Caco-2 (cell line): ENCODE data around the gene RAD23B. TPM values are rescaled to one million over a fixed set of nuclear protein-coding genes. Genes with fewer than 3 reads are reported as not detected.

Experiments
- BruUV-seq: library from RNA; stranded (reverse); fragments of 400-500 nt; replicated peaks from 2 replicates; lab custom pipeline; 2021; lab: Mats Ljungman, UMichigan
- CTCF ChIA-PET: fragments of 300-600 bp; sonication (Branson Sonifier 250); formaldehyde crosslinking; loops from one replicate; lab custom pipeline; 2022; ENCODE audit warnings: antibody characterized with exemption; lab: Charles Lee
- POLR2A ChIA-PET: fragments of 300-600 bp; sonication (Branson Sonifier 250); formaldehyde crosslinking; loops from one replicate; lab custom pipeline; 2022; ENCODE audit warnings: antibody characterized with exemption; lab: Charles Lee
- DNase-seq, 2 experiments: peaks; one replicate each; pipeline versions ENCODE4 v3.0.0 to v3.0.0-alpha.2; 2020 to 2022
- H3K27me3 ChIP-seq: replicated peaks from 2 replicates; pipeline ENCODE4 v1.6.0; 2011; ENCODE audit warnings: low read length; ENCODE audit not compliant: control insufficient read depth, insufficient read depth
- H3K36me3 ChIP-seq: 2 replicates; pipeline ENCODE4 v1.5.1; 2011; ENCODE audit warnings: low read length; ENCODE audit not compliant: control insufficient read depth, insufficient read depth
- H3K4me1 ChIP-seq: fragments of 250-450 bp; sonication (Bioruptor Pico); 2 replicates; pipeline ENCODE4 v1.5.1; 2020; ENCODE audit warnings: mild to moderate bottlenecking
- H3K4me3 ChIP-seq: 2 replicates; pipeline ENCODE4 v1.5.1; 2011; ENCODE audit warnings: low read depth, mild to moderate bottlenecking, control low read depth, low read length
- H3K9me3 ChIP-seq: fragments of 250-450 bp; sonication (Bioruptor Pico); 2 replicates; pipeline ENCODE4 v1.5.1; 2020; ENCODE audit warnings: mild to moderate bottlenecking, moderate library complexity
- H3K27ac Mint-ChIP-seq: one replicate; pipeline ENCODE4 v1.8.0; 2022; ENCODE audit warnings: mixed read lengths; ENCODE audit not compliant: unreplicated experiment
- H3K27me3 Mint-ChIP-seq: one replicate; pipeline ENCODE4 v1.8.0; 2022; ENCODE audit warnings: mixed read lengths; ENCODE audit not compliant: insufficient read depth, unreplicated experiment
- H3K36me3 Mint-ChIP-seq: one replicate; pipeline ENCODE4 v1.8.0; 2022; ENCODE audit warnings: mild to moderate bottlenecking, mixed read lengths; ENCODE audit not compliant: insufficient read depth, unreplicated experiment
- H3K4me1 Mint-ChIP-seq: one replicate; pipeline ENCODE4 v1.8.0; 2022; ENCODE audit warnings: low read depth, mixed read lengths; ENCODE audit not compliant: unreplicated experiment
- H3K4me3 Mint-ChIP-seq: one replicate; pipeline ENCODE4 v1.8.0; 2022; ENCODE audit warnings: mild to moderate bottlenecking, moderate library complexity, mixed read lengths; ENCODE audit not compliant: unreplicated experiment
- H3K9me3 Mint-ChIP-seq: one replicate; pipeline ENCODE4 v1.8.0; 2022; ENCODE audit warnings: mixed read lengths; ENCODE audit not compliant: unreplicated experiment
- intact Hi-C: fragments of 100-400 bp; cut with micrococcal nuclease; formaldehyde crosslinking; loops from one replicate; pipeline ENCODE4 v1.10.0; 2022; ENCODE audit not compliant: unreplicated experiment
- total RNA-seq: library from RNA; stranded (reverse); gene quantifications from 2 replicates; pipeline ENCODE4 v1.2.3, GENCODE V29; 2022
- TF ChIP-seq, protein P1 (sequence below), 2 experiments: fragments of 200-600 bp in 1 of 2; IDR thresholded peaks; 1 replicate in 1 of 2; 2 replicates in 1 of 2; pipeline versions ENCODE4 v1.5.1 to v1.8.0; 2011 to 2022; ENCODE audit warnings: antibody characterized with exemption in 1 of 2, control low read depth in 1 of 2, inconsistent platforms in 1 of 2, low read depth in 1 of 2, low read length in 1 of 2, mild to moderate bottlenecking in 1 of 2, moderate library complexity in 1 of 2; ENCODE audit not compliant: insufficient read depth in 1 of 2, severe bottlenecking in 1 of 2, unreplicated experiment in 1 of 2

Gene RAD23B
- total RNA-seq, 1 experiment from 2014 or later, result 188 TPM

DNA sequence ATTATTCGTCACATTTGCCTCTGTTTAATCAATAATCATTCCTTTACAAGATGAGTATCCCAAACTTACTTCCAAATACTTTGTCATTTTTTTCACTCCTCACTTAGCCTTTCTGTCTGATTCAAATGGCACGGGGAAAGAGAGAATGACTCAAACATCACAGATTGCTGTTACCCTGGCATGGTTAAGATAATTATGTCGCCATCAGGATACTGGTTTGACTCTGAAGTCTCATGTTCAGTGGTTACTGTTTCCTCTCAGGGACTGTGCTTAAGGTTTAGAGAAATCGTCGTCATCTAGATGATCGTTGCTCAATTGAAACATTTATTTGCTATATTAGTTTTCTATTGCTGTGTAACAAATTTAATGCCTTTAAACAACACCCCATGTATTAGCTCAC, 45.2 kb upstream of the RAD23B start:
- TF ChIP-seq, protein P1, sequence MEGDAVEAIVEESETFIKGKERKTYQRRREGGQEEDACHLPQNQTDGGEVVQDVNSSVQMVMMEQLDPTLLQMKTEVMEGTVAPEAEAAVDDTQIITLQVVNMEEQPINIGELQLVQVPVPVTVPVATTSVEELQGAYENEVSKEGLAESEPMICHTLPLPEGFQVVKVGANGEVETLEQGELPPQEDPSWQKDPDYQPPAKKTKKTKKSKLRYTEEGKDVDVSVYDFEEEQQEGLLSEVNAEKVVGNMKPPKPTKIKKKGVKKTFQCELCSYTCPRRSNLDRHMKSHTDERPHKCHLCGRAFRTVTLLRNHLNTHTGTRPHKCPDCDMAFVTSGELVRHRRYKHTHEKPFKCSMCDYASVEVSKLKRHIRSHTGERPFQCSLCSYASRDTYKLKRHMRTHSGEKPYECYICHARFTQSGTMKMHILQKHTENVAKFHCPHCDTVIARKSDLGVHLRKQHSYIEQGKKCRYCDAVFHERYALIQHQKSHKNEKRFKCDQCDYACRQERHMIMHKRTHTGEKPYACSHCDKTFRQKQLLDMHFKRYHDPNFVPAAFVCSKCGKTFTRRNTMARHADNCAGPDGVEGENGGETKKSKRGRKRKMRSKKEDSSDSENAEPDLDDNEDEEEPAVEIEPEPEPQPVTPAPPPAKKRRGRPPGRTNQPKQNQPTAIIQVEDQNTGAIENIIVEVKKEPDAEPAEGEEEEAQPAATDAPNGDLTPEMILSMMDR (IDR thresholded peaks at IDR 0.05; ENCODE audit: insufficient read depth in 1 of 2, low read depth in 1 of 2, low read length in 1 of 2, severe bottlenecking in 1 of 2, unreplicated experiment in 1 of 2), result no peak
- ChIA-PET POLR2A (no interaction called here), CTCF (no interaction called here)
- intact Hi-C loops, result no loop called here
- Mint-ChIP-seq H3K36me3 (no peaks in the 10 kb centered on the region), H3K4me1 (peaks cover 31% of the 10 kb centered on the region), H3K27me3 (no peaks in the 10 kb centered on the region), H3K27ac (no peak overlapping the region), H3K9me3 (no peaks in the 10 kb centered on the region), H3K4me3 (no peak overlapping the region)
- no TSS peak for BruUV-seq
- DNase-seq, result no peak
- H3K9me3 ChIP-seq, result no peaks in the 10 kb centered on the region
- no peaks in the 10 kb centered on the region for H3K27me3 ChIP-seq
- H3K36me3 ChIP-seq, result no peaks in the 10 kb centered on the region
- no peak overlapping the region for H3K4me3 ChIP-seq
- peaks cover 38% of the 10 kb centered on the region for H3K4me1 ChIP-seq

DNA sequence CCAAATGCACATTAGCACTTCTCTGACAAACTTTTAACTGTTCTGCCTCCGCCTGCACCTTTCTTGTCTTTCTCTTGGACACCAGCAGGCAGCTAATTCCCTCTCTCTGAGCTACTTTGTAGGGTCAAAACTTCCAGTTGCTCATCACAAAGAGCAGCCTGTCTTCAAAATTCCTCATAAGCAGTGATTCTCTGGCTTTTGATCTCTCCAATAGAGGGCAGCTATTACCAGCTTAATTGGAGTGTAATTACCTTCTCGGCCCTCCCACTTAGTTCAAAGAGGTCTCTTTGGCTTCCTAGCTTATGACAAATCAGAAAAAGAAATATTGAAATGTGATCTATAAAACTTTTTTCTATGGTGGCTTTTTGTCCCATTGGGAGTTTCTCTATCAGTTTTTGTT, 43.6 kb upstream of the RAD23B start:
- ChIA-PET POLR2A (no interaction called here), CTCF (interaction anchor here (0.6 to 1.2 kb wide), 9 partner anchors 10 to 400 kb away, joined by 3 to 22 read pairs (median 3); partner anchors contain the start of gene RAD23B)
- Mint-ChIP-seq H3K4me1 (peaks cover 43% of the 10 kb centered on the region), H3K27me3 (no peaks in the 10 kb centered on the region), H3K4me3 (no peak overlapping the region), H3K27ac (peak overlapping the region; percentile 29), H3K9me3 (no peaks in the 10 kb centered on the region), H3K36me3 (peaks cover 8% of the 10 kb centered on the region)
- Histone ChIP-seq H3K9me3 (no peaks in the 10 kb centered on the region), H3K27me3 (no peaks in the 10 kb centered on the region), H3K4me3 (no peak overlapping the region), H3K36me3 (no peaks in the 10 kb centered on the region), H3K4me1 (peaks cover 52% of the 10 kb centered on the region)
- intact Hi-C loops, result loop anchor here (1.0 kb wide), 1 partner anchor 102 kb away; no protein-coding TSS in a partner anchor
- no TSS peak for BruUV-seq
- TF ChIP-seq, protein P1 (IDR thresholded peaks at IDR 0.05; ENCODE audit: insufficient read depth in 1 of 2, low read depth in 1 of 2, low read length in 1 of 2, severe bottlenecking in 1 of 2, unreplicated experiment in 1 of 2), result peak; percentile 11 to 19
- DNase-seq, result peak in 1 of 2 experiments; percentile 24

DNA sequence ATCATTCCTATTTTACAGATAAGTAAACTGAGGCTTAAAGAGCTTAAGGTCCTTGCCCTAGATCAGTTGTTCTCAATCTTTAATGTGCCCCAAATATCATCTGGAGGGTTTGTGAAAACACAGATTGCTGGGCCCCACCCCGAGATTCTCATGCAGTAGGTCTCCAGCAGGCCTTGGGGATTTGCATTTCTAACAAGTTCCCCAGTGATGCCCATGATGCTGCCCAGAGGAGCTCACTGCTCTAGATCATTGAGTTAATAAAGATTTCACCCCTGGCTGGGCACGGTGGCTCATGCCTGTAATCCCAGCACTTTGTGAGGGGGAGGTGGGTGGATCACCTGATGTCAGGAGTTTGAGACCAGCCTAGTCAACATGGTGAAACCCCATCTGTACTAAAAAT, 42.8 kb upstream of the RAD23B start:
- no peak overlapping the region for H3K27ac Mint-ChIP-seq
- Histone ChIP-seq H3K27me3 (no peaks in the 10 kb centered on the region), H3K4me1 (peaks cover 57% of the 10 kb centered on the region), H3K36me3 (no peaks in the 10 kb centered on the region), H3K4me3 (no peak overlapping the region), H3K9me3 (no peaks in the 10 kb centered on the region)
- TF ChIP-seq, protein P1 (IDR thresholded peaks at IDR 0.05; ENCODE audit: insufficient read depth in 1 of 2, low read depth in 1 of 2, low read length in 1 of 2, severe bottlenecking in 1 of 2, unreplicated experiment in 1 of 2), result no peak
- no peak overlapping the region for H3K4me3 Mint-ChIP-seq
- BruUV-seq, result no TSS peak
- no peak for DNase-seq
- peaks cover 44% of the 10 kb centered on the region for H3K4me1 Mint-ChIP-seq
- ChIA-PET CTCF (interaction anchor here (0.6 to 1.0 kb wide), 2 partner anchors 9 to 43 kb away, joined by 3 read pairs; partner anchors contain the start of gene RAD23B), POLR2A (interaction anchor here (0.5 kb wide), 1 partner anchor 228 kb away, joined by 3 read pairs; no protein-coding TSS in a partner anchor)
- H3K36me3 Mint-ChIP-seq, result peaks cover 8% of the 10 kb centered on the region
- H3K27me3 Mint-ChIP-seq, result no peaks in the 10 kb centered on the region
- H3K9me3 Mint-ChIP-seq, result no peaks in the 10 kb centered on the region
- intact Hi-C loops, result loop anchor here (5.0 kb wide), 1 partner anchor 318 kb away; no protein-coding TSS in a partner anchor
